Hematopoietic multipotent progenitor cell treated with erythropoietin and hydrocortisone succinate and interleukin-3 and kit ligand, for 8 days (in vitro differentiated cells): ENCODE measurements around the gene RFC1.
"Not testable (repeated sequence)": the region's sequence is repeated elsewhere in the genome, so short reads cannot be mapped to it uniquely, and the experiment has no call there.

ENCODE experiments used
- DNase-seq: peaks from one replicate; pipeline ENCODE4 v3.0.0-alpha.2; 2015

The RFC1 gene, protein sequence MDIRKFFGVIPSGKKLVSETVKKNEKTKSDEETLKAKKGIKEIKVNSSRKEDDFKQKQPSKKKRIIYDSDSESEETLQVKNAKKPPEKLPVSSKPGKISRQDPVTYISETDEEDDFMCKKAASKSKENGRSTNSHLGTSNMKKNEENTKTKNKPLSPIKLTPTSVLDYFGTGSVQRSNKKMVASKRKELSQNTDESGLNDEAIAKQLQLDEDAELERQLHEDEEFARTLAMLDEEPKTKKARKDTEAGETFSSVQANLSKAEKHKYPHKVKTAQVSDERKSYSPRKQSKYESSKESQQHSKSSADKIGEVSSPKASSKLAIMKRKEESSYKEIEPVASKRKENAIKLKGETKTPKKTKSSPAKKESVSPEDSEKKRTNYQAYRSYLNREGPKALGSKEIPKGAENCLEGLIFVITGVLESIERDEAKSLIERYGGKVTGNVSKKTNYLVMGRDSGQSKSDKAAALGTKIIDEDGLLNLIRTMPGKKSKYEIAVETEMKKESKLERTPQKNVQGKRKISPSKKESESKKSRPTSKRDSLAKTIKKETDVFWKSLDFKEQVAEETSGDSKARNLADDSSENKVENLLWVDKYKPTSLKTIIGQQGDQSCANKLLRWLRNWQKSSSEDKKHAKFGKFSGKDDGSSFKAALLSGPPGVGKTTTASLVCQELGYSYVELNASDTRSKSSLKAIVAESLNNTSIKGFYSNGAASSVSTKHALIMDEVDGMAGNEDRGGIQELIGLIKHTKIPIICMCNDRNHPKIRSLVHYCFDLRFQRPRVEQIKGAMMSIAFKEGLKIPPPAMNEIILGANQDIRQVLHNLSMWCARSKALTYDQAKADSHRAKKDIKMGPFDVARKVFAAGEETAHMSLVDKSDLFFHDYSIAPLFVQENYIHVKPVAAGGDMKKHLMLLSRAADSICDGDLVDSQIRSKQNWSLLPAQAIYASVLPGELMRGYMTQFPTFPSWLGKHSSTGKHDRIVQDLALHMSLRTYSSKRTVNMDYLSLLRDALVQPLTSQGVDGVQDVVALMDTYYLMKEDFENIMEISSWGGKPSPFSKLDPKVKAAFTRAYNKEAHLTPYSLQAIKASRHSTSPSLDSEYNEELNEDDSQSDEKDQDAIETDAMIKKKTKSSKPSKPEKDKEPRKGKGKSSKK

DNA sequence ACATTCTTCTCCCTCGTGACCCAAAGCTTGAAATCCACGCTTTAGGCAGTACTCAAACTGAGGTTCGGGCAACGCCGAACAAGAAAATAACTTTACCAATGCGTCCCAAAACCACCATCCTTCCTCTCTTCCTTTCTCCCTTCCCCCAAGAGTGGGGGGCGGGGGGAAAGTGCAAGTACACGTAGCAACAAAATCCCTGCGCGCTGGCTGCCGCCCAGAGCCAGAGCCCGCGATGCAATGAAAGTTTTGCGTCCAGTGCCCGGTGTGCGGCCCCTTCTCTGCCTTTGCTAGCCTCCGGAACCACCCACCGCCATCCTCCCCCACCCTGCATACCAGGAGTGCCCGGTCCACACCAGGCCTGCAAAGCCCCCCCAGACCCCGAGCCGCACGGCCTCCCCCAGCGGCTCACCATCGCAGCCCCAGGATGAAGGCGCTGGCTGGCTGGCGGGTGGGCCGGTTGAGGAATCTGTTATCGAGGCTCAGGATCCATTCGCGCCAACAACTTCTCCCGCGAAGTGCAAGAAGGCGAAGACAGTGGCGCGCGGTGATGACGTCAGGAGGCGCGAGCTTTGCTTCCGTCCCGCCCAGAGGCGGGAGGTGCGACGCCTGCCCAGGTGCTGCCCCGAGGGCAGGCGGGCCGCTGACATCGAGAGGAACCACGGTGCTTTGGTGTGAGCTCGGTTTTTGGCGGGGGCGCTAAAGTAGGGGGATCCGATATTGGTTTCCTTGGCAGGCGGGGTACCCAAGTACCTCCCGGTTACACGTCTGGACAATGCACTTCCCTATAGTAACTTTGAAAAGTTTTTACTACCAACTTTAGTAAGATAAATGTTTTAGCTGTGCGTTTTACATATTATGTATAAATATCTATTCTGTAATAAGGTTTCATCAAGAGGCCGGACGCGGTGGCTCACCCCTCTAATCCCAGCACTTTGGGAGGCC is at the start of gene RFC1:
Gene RFC1, minus strand, starts transcription at position 533 of the 942 bp plus-strand sequence. Its CDS starts 121 bp downstream, at position 412.
- DNase-seq: peak; percentile 93

DNA sequence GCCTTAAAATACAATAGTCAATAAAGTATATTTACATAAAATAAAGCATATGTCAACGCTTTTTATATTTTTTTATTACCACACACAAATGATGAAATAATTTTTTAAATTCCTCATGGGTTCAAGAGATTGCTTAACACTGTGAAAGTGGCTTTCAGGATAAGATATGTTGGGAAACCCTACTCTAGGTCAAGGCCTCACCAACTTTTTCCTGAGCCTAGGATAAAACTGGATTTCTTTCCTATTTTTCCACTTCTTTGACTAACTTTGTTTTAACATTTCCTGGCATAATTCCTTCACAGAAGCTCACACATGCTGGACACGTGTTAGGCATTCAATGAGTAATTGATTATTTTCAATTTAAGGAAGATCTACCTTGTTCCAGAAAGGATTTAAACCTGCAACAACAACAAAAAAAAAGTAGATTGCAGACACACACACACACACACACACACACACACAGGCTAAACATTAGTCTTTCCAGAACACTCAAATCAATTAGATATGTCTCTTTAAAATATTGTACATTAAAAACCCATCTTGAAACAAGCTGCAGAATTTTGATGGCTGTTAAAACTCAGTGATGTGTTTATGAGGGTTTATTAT is 49.6 kb upstream of the RFC1 start:
- DNase-seq: no peak

DNA sequence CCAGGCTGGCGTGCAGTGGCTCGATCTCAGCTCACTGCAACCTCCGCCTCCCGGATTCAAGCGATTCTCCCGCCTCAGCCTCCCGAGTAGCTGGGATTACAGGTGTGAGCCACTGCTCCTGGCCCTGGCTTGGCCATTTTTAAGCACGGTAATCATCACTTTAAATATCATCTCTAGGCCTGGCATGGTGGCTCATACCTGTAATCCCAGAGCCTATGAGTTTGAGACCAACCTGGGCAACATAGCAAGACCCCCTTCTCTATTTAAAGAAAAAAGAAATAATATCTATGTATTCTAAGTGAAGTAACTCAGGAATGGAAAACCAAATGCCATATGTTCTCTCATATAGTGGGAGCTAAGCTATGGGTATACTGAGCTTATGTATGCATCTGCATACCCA is 45.4 kb upstream of the RFC1 start:
- not testable (repeated sequence) for DNase-seq

DNA sequence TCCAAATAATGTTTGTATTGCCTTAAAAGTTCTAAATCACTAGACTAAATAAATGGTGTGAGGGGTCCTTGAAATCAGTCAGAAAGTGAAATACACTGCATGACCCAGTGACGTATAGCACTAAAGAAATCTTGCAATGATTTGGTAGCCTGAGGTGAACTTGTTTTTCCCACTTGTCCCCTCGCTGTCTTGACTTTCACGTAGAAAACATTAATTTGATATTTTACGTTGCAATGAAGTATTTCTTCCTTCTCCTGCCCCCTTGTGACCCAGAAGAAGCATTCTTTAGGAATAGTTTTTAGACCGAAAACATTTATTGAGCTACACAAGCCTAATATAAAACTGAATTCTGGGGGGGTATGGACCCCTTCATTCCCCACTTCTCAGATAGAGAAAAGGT is 44.3 kb upstream of the RFC1 start:
- no peak for DNase-seq

DNA sequence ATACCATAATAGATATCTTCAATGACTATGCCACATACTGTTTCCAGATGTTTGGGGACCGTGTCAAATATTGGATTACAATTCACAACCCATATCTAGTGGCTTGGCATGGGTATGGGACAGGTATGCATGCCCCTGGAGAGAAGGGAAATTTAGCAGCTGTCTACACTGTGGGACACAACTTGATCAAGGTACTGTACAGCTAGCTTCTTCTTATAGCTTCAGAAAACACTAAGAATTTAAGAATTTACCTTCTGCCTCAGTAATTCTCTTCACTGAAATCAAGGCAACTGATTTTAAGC is 41.4 kb upstream of the RFC1 start:
- DNase-seq: no peak

DNA sequence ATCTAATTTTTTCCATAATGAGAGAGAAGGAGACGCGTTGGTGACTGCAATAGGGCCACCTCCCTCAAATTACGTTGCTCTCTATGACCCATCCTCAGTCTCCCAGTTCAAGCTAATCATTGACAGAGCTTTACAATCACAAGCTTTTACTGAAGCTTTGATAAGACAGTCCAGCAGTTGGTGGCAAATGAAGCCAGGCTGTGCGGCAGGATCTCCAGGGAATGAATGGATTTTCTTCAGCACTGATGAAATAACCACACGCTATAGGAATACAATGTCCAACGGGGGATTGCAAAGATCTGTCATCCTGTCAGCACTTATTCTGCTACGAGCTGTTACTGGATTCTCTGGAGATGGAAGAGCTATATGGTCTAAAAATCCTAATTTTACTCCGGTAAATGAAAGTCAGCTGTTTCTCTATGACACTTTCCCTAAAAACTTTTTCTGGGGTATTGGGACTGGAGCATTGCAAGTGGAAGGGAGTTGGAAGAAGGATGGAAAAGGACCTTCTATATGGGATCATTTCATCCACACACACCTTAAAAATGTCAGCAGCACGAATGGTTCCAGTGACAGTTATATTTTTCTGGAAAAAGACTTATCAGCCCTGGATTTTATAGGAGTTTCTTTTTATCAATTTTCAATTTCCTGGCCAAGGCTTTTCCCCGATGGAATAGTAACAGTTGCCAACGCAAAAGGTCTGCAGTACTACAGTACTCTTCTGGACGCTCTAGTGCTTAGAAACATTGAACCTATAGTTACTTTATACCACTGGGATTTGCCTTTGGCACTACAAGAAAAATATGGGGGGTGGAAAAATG is 40.8 kb upstream of the RFC1 start, which contains the start of gene KLB:
Gene KLB, plus strand, starts transcription at position 168 of the 821 bp plus-strand sequence. Its CDS starts 20 bp downstream, at position 188.
- no peak for DNase-seq

DNA sequence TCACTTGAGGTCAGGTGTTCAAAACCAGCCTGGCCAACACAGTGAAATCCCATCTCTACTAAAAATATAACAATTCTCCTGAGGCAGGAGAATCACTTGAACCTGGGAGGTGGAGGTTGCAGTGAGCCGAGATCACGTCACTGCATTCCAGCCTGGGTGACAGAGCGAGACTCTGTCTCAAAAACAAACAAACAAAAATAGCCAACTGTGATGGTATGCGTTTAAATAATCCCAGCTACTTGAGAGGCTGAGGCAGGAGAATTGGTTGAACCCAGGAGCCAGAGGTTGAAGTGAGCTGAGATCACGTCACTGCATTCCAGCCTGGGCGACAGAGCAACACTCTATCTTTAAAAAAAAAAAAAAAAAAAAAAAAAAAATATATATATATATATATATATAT is 35.5 kb upstream of the RFC1 start:
- not testable (repeated sequence) for DNase-seq

DNA sequence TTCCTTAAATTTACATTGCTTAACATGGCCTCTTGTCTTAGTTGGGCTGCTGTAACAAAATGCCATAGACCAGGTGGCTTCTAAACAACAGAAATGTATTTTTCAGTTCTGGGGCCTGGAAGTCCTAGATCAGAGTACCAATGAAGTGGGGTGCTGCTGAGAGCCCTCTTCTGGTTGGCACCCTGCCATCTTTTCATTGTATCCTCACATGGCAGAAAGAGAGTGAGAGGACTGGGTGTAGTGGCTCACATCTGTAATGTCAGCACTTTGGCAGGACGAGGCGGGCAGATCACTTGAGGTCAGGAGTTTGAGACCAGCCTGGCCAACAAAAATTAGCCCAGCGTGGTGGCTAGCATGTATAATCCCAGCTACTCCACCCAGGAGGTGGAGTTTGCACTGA is 28.5 kb upstream of the RFC1 start:
- peak; percentile 24 for DNase-seq

DNA sequence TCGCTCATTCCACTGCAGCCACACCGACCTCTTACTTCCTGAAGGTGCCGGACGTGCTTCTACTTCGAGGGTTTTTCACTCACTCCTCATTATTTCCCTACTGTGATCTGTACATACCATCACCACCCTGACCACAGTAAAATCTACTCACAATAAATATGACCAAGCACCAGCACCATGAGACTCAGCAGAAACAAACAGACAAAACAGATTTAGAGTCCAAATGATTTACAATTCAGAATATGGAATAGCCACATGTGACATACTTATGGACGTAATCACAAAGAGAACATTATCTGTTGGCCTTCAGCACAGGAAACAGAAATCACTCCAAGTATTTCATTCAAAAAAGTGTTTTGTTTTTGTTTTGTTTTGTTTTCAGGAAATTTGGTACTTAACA is 24.4 kb upstream of the RFC1 start:
- no peak for DNase-seq

DNA sequence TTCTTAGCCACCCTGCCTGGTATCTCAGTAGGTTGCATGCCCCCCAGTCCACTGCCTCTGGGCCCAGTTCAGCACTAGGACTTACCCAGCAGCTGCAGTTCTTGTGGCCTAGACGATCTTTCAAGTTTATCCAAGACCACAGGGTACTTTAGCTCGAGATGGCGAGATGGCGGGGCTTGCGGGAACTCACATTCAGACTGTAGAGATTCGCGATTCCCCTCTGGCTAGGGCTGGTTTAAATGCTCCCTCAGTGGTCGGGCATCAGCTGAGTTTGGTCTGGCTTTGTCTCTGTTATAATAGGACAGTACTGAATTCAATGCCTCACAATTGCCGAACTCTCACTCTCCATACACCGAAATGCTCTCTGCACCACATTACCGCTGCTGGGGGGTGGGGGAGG is 18.4 kb upstream of the RFC1 start:
- DNase-seq: no peak

DNA sequence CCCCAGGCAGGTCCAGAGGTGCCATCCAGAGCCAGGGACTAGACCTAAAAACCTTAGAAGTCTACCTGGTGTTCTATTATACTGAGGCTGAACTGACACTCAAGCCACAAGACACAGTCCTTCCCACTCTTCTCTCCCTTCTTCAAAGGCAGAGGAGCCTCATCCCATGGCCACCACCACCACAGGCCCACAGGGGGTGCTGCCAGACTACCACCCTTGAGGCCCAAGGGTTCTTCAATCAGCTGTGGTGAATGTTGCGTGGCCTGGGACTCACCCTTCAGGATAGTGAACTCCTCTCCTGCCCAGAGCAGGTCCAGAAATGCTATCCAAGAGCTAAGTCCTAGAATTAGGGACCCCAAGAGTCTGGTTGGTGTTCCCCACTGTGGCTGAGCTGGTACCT is 17.5 kb upstream of the RFC1 start:
- no peak for DNase-seq

DNA sequence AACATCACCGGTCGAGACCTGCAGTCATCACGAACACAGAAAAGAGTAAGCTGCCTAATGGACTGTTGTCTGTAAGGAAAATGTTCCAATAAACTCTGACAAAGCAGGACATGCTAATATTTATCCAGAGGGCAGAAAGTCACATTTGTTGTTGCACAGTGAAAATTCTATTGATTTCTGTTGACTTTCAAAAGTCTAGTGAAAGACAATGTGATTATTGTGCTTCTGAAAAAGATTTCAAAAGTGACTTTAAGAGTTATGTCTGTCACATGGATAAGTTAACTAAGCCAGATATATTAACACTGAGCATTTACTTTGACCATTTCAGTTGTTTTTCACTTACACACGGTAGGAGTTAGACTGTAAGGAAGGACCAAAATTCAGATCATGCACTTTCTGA is 9.3 kb upstream of the RFC1 start:
- no peak for DNase-seq

DNA sequence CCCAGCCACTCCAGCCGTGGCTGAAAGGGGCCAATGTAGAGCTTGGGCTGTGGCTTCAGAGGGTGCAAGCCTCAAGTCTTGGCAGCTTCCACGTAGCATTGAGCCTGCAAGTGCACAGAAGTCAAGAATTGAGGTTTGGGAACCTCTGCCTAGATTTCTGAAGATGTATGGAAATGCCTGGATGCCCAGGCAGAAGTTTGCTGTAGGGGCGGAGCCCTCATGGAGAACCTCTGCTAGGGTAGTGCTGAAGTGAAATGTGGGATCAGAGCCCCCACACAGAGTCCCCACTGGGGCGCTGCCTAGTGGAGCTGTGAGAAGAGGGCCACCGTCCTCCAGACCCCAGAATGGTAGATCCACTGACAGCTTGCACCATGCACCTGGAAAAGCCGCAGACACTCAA is 5.0 kb upstream of the RFC1 start:
- DNase-seq: not testable (repeated sequence)

DNA sequence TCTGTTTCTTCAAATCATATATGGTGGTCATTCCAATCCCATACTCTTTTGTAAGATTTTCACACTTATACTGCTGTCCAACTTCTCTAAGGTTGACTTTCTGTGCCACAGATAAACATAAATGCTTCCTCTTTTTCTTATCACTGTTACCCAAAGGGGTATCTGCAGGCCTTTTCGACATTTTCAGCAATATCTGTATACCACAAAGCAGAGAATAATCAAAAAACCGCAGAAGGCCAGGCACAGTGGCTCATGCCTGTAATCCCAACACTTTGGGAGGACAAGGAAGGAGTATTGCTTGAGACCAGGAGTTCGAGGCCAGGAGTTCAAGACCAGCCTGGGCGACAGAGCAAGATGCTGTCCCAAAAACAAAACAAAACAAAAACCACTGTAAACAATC is 3.1 kb upstream of the RFC1 start:
- DNase-seq: peak; percentile 71

DNA sequence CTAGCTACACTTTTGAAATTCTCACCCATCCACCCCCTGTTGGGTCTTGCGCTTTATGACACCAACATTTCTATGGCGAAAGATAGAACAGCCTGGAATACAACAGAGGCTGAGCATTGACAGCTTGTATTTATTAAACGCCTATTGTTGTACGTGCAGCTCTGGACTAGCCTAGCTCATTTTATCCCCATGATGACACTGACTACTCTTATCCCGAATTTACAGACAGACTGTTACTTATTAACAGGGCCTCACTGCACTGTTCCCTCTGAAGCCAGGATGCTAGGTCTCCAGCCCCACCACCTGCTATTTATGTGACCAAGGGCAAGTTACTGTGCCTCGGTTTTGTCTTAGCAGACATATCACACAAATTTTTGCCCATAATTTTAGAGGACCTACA is 1.0 kb upstream of the RFC1 start:
- DNase-seq: no peak

DNA sequence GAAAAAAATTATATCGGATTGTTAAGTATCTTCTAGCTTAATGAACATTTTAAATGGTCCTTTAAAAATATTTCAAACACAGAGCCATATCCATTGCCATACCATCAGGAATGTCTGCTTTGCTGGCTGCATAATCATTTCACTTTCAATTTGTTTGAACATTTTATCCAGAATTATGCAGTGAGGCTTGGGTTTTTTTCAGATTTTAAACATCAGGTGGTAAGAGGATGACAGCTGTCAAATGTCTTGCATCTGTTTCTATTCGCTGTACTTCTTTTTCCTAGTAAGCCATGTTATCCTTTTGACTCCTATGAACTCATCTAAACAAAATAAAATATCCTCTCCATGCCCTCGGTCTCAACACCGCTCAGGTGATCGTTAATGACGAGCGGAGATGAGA is 802 bp downstream of the RFC1 start:
- no peak for DNase-seq

DNA sequence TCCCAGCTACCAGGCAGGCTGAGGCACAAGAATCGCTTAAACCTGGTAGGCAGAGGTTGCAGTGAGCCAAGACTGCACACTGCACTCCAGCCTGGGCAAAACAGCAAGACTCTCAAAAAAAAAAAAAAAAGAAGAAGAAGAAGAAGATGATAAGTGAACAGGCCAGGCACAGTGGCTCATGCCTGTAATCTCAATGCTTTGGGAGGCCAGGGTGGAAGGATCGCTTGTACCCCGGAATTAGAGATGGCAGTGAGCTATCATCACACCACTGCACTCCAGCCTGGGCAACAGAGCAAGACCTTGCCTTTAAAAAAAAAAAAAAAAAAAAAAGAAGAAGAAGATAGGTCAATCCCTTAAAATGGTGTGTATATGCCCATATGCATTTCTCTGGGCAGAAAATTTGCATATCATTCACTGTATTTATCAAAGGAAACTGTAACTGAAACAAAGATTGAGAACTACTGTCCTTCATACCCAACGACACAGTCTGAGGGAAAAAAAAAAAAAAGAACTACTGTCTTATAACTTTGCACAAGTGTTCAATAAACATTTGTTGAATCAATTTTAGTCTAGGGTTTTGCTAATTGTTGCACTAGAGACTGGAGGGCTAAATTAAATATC is 2.3 kb downstream of the RFC1 start:
- DNase-seq: no peak

DNA sequence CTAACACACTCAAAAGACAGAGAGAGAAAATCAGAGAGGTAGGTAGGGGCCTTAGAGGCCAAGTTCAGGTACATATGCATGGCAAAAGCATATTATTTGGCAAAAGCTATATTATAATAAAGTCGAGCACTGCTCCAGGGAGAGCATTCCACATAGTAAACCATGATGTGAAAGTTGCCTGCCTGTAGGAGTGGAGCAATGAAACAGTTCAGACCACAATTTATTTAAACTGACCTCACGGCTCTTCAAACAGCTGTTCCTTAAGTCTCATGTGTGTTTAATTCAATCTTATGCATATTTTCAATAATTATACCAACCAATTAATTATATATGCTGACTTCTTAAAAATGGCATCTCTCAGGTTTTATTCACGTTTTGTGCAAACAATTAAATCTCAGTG is 3.3 kb downstream of the RFC1 start:
- no peak for DNase-seq

DNA sequence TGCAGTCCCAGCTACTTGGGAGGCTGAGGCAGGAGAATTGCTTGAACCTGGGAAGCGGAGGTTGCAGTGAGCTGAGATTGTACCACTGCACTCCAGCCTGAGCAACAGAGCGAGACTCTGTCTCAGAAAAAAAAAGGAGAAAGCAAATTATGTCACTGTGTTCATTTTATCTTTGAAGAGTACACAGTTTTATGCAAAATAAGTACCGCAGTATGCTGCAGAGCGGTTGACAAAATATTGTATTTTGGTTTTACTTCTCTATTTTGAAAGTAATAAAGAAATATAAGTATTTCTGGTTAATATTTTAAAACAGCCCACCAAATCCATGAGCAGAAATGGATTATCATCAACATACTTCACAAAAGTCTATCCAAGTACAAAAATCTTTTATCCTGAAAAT is 5.6 kb downstream of the RFC1 start:
- not testable (repeated sequence) for DNase-seq

DNA sequence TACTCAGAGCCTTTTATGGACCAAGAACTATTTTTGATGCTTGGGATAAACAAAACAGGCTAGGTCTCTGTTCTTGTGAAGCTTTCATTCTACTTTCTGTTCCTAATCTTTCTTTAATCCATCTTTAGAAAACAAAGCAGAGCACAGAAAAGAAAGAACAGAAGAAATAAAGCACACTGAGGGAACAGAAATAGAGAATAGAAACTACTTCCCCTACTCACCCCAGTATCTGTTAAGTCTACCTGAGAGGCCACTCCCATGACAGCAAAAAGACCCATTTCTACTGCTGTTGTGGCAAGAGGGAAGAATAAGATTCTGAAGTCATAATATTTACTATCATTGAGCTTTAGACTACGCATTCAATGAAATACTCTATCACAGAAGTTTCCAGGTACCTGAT is 9.2 kb downstream of the RFC1 start:
- DNase-seq: no peak

DNA sequence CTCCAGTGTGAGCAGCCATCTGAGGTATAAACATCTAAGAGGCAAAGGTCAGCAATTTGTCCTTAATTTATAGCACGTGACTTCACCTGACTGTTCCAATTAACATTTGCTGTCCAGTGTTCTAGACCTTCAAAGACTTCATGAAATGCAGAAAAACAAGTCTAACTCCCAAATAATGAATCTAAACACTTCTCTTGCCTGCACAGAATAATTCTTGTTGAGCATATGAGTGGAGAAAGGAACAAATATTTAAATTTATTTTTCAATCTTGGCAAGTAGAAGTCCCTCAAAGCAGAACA is 12.0 kb downstream of the RFC1 start:
- DNase-seq: no peak
